ENCODE results near the gene HNRNPA1L2.
"Not testable (repeated sequence)": the region's sequence is repeated elsewhere in the genome, so short reads cannot be mapped to it uniquely, and the experiment has no call there.

DNA sequence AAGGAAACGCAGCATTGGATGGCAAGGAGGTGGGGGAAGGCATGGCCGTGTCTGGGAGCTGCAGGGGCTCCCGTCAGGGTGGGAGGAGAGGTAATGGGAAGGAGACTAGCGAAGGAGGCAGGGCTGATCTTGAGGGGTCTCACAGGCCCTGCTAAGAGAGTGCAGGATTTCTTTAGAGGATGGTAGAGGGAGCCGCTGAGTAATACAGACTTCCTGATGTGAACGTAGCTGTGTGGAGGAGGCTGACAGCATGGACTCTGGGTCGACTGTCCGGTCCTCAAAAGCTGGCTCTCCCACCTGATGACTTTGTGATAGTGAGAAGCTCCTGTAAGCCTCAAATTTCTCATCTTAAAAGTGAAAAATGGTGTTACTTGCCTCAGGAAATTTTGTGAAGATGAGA, 34.0 kb upstream of the HNRNPA1L2 start:
- not testable (repeated sequence) for TF ChIP-seq EZH2 (IDR thresholded peaks at IDR 0.05)
- TF ChIP-seq, protein P1, sequence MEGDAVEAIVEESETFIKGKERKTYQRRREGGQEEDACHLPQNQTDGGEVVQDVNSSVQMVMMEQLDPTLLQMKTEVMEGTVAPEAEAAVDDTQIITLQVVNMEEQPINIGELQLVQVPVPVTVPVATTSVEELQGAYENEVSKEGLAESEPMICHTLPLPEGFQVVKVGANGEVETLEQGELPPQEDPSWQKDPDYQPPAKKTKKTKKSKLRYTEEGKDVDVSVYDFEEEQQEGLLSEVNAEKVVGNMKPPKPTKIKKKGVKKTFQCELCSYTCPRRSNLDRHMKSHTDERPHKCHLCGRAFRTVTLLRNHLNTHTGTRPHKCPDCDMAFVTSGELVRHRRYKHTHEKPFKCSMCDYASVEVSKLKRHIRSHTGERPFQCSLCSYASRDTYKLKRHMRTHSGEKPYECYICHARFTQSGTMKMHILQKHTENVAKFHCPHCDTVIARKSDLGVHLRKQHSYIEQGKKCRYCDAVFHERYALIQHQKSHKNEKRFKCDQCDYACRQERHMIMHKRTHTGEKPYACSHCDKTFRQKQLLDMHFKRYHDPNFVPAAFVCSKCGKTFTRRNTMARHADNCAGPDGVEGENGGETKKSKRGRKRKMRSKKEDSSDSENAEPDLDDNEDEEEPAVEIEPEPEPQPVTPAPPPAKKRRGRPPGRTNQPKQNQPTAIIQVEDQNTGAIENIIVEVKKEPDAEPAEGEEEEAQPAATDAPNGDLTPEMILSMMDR (IDR thresholded peaks at IDR 0.05) = not testable (repeated sequence)
